ENCODE results near the gene NLGN3.
A peak's percentile ranks its signal among the peaks of the same experiment; 100 is the strongest.
"Not testable (repeated sequence)": the region's sequence is repeated elsewhere in the genome, so short reads cannot be mapped to it uniquely, and the experiment has no call there.

The NLGN3 gene

GRCh38 chrX:71170660-71171059 lies 26.0 kb downstream of the NLGN3 start:
- DNase-seq (ENCODE audit: low read depth): no peak

DNA sequence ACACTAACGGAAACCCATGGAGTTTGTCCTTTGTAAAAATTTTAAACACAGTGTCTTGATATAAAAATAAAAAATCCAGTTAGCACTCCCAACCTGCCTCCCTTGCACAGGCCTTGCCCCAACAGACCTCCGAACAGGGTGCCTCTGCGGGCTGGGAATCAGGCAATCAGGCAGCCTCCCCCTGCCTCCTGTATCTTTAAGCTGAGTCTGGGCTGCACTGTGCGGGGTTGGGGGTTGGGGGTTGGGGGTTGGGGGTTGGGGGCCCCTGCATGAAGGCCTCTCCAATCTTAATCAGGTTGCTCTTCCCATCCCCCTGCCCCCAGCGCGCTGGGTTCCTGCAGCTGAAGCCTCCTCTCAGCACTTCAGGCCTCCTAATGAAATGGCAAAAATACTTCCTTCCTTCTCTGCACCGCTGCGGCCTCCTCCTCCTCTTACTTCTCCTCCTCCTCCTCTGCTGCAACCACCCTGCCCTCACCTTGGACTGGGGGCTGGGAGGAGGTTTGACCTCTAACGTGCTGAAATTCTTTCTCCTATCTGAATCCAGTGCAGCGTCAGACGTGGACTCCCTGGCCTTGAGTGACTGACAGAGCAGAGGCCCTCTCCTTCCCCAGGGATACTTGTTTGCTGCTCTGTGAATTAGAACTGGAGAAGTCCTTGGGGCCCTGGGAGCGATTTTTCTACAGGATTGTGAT lies 26.6 kb downstream of the NLGN3 start:
- DNase-seq (ENCODE audit: low read depth): no peak

DNA sequence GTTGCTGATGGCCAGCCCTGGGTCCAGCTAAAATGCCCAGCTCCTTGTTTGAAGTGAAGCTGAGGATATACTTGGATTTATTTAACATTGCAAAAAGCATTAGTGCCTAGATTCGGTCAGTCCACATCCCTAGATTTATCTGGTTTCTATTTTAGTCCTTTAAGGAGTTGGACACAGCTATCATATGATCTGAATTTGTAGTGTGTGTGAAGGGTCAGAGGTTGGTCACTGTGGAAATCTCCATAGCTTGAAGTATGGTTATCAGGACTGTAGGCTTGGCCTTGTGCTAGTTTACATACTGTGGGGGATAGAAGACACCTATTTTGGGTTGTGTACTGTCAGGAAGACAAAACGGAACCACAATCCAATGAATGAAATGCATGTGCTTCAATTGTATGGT lies 28.8 kb downstream of the NLGN3 start:
- DNase-seq (ENCODE audit: low read depth): no peak

DNA sequence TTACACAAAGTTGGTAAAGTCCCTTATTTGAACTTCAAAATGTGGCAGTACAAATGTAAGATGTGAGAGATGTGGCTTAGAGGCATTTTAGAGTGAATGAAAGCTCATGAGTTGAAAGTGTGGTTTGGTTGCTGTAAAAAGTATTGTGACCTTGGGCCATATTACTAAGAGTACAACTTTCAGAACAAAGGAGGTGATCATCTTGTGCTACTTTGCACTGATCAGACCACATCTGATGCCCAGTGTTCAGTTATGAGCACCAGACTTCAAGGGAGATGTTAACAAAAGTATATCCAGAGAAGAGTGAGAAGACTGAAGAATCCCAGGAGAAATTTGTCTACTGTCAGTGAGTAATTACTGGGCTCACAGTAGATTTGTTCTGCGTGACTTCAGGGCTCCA lies 30.2 kb downstream of the NLGN3 start:
- no peak for DNase-seq (ENCODE audit: low read depth)

- DNase-seq (ENCODE audit: low read depth): no peak
Observed at GRCh38 chrX:71175531-71175930, 30.9 kb downstream of the NLGN3 start.

DNA sequence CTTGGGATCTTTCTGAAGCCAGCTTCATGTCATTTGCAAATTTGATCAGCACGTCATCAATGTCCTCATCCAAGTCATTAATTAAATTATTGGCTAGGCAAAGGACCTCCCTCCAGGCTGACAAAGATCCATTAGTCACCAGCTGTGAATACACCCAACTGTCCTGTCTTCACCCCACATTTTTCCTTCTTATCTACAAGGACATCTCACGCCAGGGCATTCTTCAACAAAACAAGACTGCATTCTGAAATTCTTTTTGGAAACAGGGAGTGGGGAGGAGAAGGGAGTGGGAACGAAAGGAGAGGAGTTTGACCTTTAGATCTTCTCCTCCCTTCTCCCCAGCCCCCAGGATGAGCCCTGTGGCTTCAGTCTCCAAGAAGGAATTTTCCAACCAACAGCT lies 32.7 kb downstream of the NLGN3 start:
- DNase-seq (ENCODE audit: low read depth): no peak

DNA sequence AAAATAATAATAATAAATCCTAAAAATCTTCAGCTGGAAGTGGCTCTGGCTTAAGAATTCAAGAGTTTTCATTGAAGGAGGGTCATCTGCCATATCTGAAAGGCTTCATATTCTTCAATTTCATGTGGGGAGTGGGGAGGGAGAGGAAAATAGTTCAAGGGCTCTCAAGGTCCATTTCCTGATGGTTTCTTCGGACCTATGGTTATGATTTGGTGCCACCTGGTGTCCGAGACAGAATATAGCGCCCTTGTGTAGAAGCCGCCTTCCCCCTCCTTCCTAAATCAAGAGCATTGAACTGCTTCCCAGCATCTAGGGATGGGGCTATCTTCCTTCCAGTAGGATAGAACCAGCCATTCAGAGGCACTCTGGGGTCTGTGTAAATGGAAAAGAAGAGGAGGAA lies 34.3 kb downstream of the NLGN3 start:
- DNase-seq (ENCODE audit: low read depth): no peak

DNA sequence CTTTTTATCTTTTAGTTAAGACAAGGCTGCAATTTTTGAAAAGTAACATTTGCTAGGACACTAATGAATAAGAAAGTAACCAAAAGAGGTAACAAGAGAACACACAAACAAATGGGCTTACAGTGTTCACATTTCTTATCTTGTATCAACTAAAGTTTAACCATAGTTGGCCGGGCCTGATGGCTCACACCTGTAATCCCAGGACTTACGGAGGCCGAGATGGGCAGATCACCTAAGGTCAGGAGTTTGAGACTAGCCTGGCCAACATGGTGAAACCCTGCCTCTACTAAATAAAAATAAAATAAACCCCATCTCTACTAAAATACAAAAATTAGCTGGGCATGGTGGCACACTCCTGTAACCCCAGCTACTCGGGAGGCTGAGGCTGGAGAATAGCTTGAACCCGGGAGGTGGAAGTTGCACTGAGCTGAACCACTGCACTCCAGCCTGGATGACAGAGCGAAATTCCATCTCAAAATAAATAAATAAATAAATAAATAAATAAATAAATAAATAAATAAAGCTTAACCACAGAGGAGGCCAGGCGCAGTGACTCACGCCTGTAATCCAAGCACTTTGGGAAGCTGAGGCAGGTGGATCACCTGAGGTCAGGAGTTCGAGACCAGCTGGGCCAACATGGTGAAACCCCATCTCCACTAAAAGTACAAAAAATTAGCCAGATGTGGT lies 36.1 kb downstream of the NLGN3 start:
- not testable (repeated sequence) for DNase-seq (ENCODE audit: low read depth)

DNA sequence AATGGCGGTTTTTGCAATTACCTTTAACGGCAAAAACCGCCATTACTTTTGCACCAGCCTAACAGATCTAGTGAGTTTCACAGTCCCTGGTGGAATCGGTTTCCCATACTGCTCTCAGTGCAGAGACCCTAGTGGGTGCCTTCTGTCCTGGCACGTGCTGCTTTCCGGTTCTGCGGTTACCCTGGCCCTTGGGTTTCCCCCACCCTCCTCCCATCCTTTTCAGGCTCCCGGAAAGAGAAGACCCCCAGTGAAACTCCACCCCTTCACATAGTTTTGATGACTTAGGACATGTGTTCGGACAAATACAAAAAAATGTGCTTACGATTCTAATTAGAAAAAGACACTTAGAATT lies 36.9 kb downstream of the NLGN3 start:
- DNase-seq (ENCODE audit: low read depth): peak; percentile 21

- DNase-seq (ENCODE audit: low read depth): peak; percentile 60
Observed at GRCh38 chrX:71181910-71182799, 37.5 kb downstream of the NLGN3 start.

DNA sequence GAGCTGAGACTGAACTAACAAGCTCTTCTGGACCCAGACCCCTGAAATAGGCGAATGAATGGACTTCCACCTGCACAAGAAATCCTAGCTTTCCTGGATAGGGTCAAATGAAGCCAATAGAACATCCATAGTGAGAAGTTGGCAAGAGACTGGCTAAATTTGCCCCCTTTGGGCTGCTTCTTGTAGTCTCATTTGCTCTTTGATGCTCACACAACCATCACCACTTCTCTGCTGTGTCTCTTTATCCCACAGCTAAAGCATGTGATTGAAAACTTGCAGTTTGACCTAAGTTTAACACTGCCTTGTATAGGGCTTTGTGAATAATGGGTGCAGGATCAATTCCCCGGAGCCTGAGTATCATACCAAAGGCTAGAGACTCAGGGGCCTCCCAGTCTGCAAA lies 38.2 kb downstream of the NLGN3 start:
- no peak for DNase-seq (ENCODE audit: low read depth)

DNA sequence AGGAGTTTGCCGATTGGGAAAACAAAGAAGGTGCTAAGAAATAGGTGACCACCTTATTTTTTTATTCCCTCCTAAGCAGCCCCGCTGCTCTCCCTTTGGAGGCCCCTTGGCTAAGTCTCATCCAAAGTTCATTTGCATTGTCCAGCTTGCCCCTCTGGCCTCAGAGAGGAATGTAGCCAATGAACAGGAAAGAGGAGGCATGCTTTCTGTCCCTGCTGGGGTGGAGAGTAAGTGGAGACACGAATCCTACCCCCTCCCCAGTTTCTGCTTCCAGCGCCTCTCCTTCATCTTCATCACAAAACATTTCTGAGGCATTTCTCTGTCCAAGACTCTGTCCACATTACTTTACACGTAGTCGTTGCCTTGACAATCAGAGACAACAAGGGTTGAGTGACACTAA lies 38.7 kb downstream of the NLGN3 start:
- DNase-seq (ENCODE audit: low read depth): no peak

DNA sequence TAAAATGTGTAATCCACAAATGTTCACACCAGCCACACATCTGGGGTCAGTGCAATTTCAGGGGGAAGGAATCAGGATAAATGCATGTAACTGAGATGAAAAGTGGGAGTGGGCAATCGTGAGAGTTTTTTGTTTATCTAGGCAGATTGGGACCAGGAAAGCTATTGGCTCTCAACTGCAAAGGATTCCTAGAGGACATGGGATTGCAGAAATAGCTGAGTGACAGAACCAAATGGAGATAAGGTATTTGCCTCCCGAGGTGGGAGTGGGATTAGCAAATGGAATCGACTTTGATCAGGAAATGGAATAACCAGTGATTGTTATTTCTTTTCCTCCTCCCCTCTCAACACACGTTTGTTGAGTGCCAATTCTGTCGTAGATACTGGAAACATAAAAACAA lies 39.5 kb downstream of the NLGN3 start:
- DNase-seq (ENCODE audit: low read depth): no peak

DNA sequence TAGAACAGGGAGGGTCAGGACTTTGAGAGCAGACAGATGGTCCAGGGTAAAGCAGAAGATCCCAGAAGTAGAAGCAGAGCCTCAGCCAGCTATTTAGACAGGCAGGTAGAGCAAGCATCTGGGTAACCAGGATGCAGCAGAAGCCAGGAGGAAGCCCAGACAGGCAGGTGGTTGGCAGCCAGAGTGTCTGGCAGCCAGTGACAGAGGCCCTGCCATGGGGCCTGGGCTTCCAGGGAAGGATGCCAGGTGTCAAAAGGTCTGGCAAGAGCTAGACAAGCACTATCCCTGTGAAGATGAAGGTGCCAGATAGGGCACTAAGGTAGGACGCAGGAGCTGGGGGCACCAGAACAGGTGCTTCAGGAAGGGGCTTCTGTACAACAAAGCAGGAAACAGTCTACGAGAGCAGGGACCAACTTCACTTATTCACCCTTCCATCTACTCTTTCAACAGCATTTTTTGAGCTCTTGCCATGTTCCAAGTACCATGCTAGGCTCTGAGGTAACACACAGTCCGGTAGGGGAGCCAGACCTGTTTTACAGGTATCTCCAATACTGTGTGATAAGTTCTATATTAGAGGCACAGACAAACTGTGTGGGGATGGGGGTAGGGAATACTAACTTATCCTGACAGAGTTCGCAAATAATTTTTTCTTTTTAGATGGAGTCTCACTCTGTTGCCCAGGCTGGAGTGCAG lies 40.3 kb downstream of the NLGN3 start:
- no peak for DNase-seq (ENCODE audit: low read depth)

GRCh38 chrX:71191248-71191647 lies 46.6 kb downstream of the NLGN3 start:
- no peak for DNase-seq (ENCODE audit: low read depth)

DNA sequence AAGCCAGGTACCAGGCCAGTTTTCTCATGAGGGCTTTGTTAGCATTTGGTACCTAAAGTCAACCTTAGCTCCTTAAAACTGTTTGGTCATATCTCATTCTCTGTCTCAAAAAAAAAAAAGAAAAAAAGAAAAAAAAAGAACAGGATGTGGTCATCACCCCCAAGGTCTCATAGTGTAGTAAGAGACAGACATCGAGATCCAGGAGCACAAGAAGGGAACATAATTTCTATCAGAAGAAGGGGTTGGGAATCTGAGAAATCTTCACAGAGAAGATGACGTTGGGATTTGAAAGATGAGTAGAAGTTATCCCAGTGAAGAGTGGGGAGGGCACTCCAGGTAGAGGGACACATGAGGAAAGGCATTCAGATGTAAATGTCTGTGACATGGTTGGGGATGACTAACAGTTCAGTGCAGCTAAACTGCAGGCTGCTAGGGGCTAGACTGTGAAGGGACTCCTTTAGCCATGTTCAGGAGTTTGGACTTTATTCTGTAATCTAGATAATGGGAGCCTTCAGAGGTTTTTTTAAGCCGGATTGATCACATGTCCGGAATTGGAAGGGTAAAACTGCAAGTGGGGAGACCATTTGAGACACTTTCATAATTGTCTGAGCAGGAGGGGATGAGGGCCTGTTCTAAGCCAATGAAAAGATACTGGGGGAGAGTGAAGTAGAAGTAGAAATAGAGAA lies 51.5 kb downstream of the NLGN3 start:
- no peak for DNase-seq (ENCODE audit: low read depth)

- DNase-seq (ENCODE audit: low read depth): no peak
Observed at GRCh38 chrX:71198066-71198465, 53.4 kb downstream of the NLGN3 start.

DNA sequence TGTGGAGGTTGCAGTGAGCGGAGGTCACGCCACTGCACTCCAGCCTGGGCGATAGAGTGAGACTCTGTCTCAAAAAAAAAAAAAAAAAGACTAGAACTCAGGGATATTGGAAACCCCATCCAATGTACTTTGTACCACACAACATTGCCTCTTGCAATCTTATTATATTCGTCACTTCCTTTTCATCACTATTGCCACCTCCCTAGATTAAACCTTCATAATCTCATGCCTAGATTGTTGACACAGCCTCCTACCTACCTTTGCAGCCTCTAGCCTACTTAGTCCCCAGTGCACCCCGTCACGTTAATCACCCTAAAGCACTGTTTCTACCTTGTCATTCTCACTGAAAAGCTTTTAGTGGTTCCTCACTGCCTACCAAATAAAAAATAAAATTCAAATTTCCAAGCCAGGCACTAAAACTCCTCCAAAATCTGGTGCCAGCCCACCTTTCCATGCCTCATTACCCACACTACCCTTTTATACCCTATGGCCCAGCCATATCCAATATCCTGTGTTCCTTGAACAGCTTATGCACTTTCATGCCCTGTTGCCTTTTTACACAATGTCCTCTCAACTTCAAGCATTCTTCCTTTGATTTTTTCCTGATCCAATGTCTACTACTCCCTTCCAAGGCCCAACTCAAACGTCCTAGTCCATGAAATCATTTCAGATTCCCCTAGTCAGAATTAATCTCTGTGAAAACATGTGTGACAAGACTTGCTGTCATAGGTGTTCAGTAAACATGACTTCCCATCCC lies 54.8 kb downstream of the NLGN3 start:
- no peak for DNase-seq (ENCODE audit: low read depth)

GRCh38 chrX:71210816-71211215 lies 66.2 kb downstream of the NLGN3 start:
- no peak for DNase-seq (ENCODE audit: low read depth)

DNA sequence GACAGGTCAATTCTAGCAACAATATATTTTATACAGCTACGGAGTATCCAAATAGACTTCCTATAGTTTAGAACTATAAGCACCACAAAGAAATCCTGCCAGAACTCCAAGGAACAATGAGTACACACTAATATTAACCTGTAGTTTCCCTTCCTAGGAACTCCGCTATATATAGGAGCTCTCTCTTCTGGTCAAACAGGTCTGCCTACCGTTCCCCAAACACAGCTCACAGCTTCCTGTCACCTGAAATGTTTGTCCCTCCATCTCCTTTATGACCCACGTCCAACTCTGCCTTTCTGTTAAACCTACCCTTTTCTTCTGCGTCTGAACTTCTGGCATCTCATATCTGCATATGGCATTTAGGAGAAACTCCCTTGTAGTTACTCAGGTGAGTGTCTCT lies 67.9 kb downstream of the NLGN3 start:
- DNase-seq (ENCODE audit: low read depth): no peak

- DNase-seq (ENCODE audit: low read depth): no peak
Observed at GRCh38 chrX:71214152-71214551, 69.5 kb downstream of the NLGN3 start.

Measured in stimulated activated CD8-positive, alpha-beta memory T cell treated with anti-CD3 and anti-CD28 coated beads, Interleukin-12 subunit alpha, Interleukin-12 subunit beta, amount 100 ng/mL, for 4 hours (primary cell).